HepG2 (cell line): ENCODE data around the gene FNIP2. TPM values are rescaled to one million over a fixed set of nuclear protein-coding genes. Genes with fewer than 3 reads are reported as not detected.

Experiments used
- FLYWCH1 ChIP-seq: sonication (generic); formaldehyde crosslinking; IDR thresholded peaks from 2 replicates; pipeline ENCODE4 v1.8.1; 2023; ENCODE audit warnings: mild to moderate bottlenecking, missing genetic modification reagents
- HMGXB3 ChIP-seq: sonication (generic); formaldehyde crosslinking; IDR thresholded peaks from 2 replicates; pipeline ENCODE4 v1.4.0; 2020; ENCODE audit warnings: missing genetic modification reagents, borderline replicate concordance
- HNRNPH1 ChIP-seq: fragments of 200-400 bp; formaldehyde crosslinking; optimal IDR thresholded peaks from 2 replicates; pipeline ENCODE3; 2017; ENCODE audit warnings: mild to moderate bottlenecking, low read depth, low read length
- HOXA5 ChIP-seq: sonication (generic); formaldehyde crosslinking; IDR thresholded peaks from 2 replicates; pipeline ENCODE4 v1.4.0; 2020; ENCODE audit warnings: missing genetic modification reagents
- IRX3 ChIP-seq: sonication (generic); formaldehyde crosslinking; IDR thresholded peaks from 2 replicates; pipeline ENCODE4 v1.8.1; 2023; ENCODE audit warnings: mild to moderate bottlenecking, low read depth, missing genetic modification reagents, borderline replicate concordance
- KLF15 ChIP-seq: sonication (generic); formaldehyde crosslinking; IDR thresholded peaks from 2 replicates; pipeline ENCODE4 v1.8.1; 2023; ENCODE audit warnings: borderline replicate concordance, mild to moderate bottlenecking, inconsistent platforms, missing genetic modification reagents, mixed read lengths
- MED1 ChIP-seq: sonication (generic); formaldehyde crosslinking; IDR thresholded peaks from 2 replicates; pipeline ENCODE4 v1.4.0; 2020; ENCODE audit warnings: missing genetic modification reagents
- NFAT5 ChIP-seq: sonication (generic); formaldehyde crosslinking; IDR thresholded peaks from 2 replicates; pipeline ENCODE4 v1.4.0; 2020; ENCODE audit warnings: missing genetic modification reagents
- NFATC3 ChIP-seq: sonication (generic); formaldehyde crosslinking; IDR thresholded peaks from 2 replicates; pipeline ENCODE4 v1.5.1; 2020; ENCODE audit warnings: mild to moderate bottlenecking, missing genetic modification reagents
- PHF8 ChIP-seq: sonication (generic); formaldehyde crosslinking; IDR thresholded peaks from 2 replicates; pipeline ENCODE4 v1.5.0; 2020; ENCODE audit warnings: missing genetic modification reagents
- SOX6 ChIP-seq, 2 experiments: fragments of 450-650 bp in 1 of 2; sonication (generic) in 1 of 2; formaldehyde crosslinking in 1 of 2; IDR thresholded peaks; 2 replicates each; pipeline versions ENCODE4 v1.4.0 to v1.6.1; 2017 to 2020; ENCODE audit warnings: antibody characterized with exemption in 1 of 2, mild to moderate bottlenecking in 1 of 2, missing genetic modification reagents in 1 of 2
- TMF1 ChIP-seq: sonication (generic); formaldehyde crosslinking; IDR thresholded peaks from 2 replicates; pipeline ENCODE4 v1.8.1; 2022; ENCODE audit warnings: low read depth, missing genetic modification reagents
- TOE1 ChIP-seq: sonication (generic); formaldehyde crosslinking; IDR thresholded peaks from 2 replicates; pipeline ENCODE4 v1.4.0; 2020; ENCODE audit warnings: mild to moderate bottlenecking, missing genetic modification reagents
- TOPORS ChIP-seq: sonication (generic); formaldehyde crosslinking; IDR thresholded peaks from 2 replicates; pipeline ENCODE4 v1.8.0; 2023; ENCODE audit warnings: mild to moderate bottlenecking, missing genetic modification reagents
- ZNF121 ChIP-seq: sonication (generic); formaldehyde crosslinking; IDR thresholded peaks from 2 replicates; pipeline ENCODE4 v1.5.0; 2020; ENCODE audit warnings: mild to moderate bottlenecking, missing genetic modification reagents
- ZNF350 ChIP-seq: sonication (generic); formaldehyde crosslinking; IDR thresholded peaks from 2 replicates; pipeline ENCODE4 v1.4.0; 2020; ENCODE audit warnings: mild to moderate bottlenecking, low read depth, missing genetic modification reagents, borderline replicate concordance
- ZNF362 ChIP-seq: sonication (generic); formaldehyde crosslinking; IDR thresholded peaks from 2 replicates; pipeline ENCODE4 v1.4.0; 2020; ENCODE audit warnings: missing genetic modification reagents, mild to moderate bottlenecking, borderline replicate concordance
- ZNF670 ChIP-seq: sonication (generic); formaldehyde crosslinking; IDR thresholded peaks from 2 replicates; pipeline ENCODE4 v1.8.0; 2022; ENCODE audit warnings: mild to moderate bottlenecking, missing genetic modification reagents, borderline replicate concordance
- ZNF713 ChIP-seq: sonication (generic); formaldehyde crosslinking; IDR thresholded peaks from 2 replicates; pipeline ENCODE4 v1.4.0; 2020; ENCODE audit warnings: mild to moderate bottlenecking, missing genetic modification reagents
- polyA plus RNA-seq, 8 experiments: library from polyadenylated mRNA; depleted of rRNA in 3 of 8; stranded (reverse) in 7 of 8; unstranded in 1 of 8; fragments of >200 nt; fragmentation: Illumina TruSeq in 4 of 8; extraction: Trizol in 4 of 8; gene quantifications; 2 replicates each; pipeline versions ENCODE4 v1.2.1 to v1.2.3, GENCODE V29; 2011 to 2016; ENCODE audit warnings: low read depth in 4 of 8, missing spikeins in 1 of 8, mixed read lengths in 1 of 8; ENCODE audit not compliant: insufficient read depth in 1 of 8
- total RNA-seq, 5 experiments: library from RNA; depleted of rRNA; stranded (reverse); fragments of >200 nt; fragmentation: Illumina TruSeq; extraction: Trizol; gene quantifications; 2 replicates each; pipeline ENCODE4 v1.2.3, GENCODE V29; 2016; ENCODE audit warnings: low read depth in 1 of 5

The FNIP2 gene
- total and polyA plus RNA-seq, 2 of the 13 experiments (the other 11 are each of a cell fraction or from before 2014, with no cell fraction given): 15.5 to 21.0 TPM

- TF ChIP-seq HMGXB3: no peak
- TF ChIP-seq TMF1: peak; percentile 70; the same call in 1 of the 2 replicates
- no peak for TF ChIP-seq NFAT5 (CRISPR knock-in tag)
- no peak for TF ChIP-seq SOX6 (IDR thresholded peaks at IDR 0.05)
- peak; percentile 24; the same call in 1 of the 2 replicates for TF ChIP-seq SOX6 (CRISPR knock-in tag; IDR thresholded peaks at IDR 0.05)
- TF ChIP-seq ZNF121: no peak
- no peak for TF ChIP-seq NFATC3 (CRISPR knock-in tag)
- no peak for TF ChIP-seq HOXA5 (CRISPR knock-in tag)
- TF ChIP-seq MED1 (CRISPR knock-in tag): peak; percentile 39; the same call in 1 of the 2 replicates
- TF ChIP-seq IRX3 (CRISPR knock-in tag): no peak
- peak; percentile 90; the same call in 1 of the 2 replicates for TF ChIP-seq TOPORS (CRISPR knock-in tag)
- no peak for TF ChIP-seq TOE1 (CRISPR knock-in tag)
- peak; percentile 64 for TF ChIP-seq PHF8 (CRISPR knock-in tag)
- TF ChIP-seq ZNF713 (CRISPR knock-in tag): no peak
- TF ChIP-seq KLF15 (CRISPR knock-in tag): no peak
- no peak for TF ChIP-seq ZNF670
- no peak for TF ChIP-seq HNRNPH1
- 0 out of 2 replicates have a peak, but pooled peaks have one; percentile 82 for TF ChIP-seq FLYWCH1 (CRISPR knock-in tag)
- no peak for TF ChIP-seq ZNF350 (CRISPR knock-in tag)
- no peak for TF ChIP-seq ZNF362 (CRISPR knock-in tag)
Measured at GRCh38 chr4:158768555-158769174, at the start of gene FNIP2 (continued).
